NCI-H128 (cell line): ENCODE results near the gene UBR3.
"Not testable (repeated sequence)": the region's sequence is repeated elsewhere in the genome, so short reads cannot be mapped to it uniquely, and the experiment has no call there.

Experiments
- DNase-seq: peaks from one replicate; lab custom pipeline; 2025; ENCODE audit not compliant: unreplicated experiment; lab: John Stamatoyannopoulos, UW

Gene UBR3

GRCh38 chr2:169827272-169828140 is at the start of gene UBR3:
Gene UBR3 (plus strand): TSS chr2:169827454. CDS start chr2:169827508, 54 bp downstream.
- DNase-seq = peak; percentile 67

- DNase-seq = no peak
These were observed 48.8 kb upstream of the UBR3 start for GRCh38 chr2:169778446-169778845.

GRCh38 chr2:169781249-169782013 is 45.8 kb upstream of the UBR3 start:
- no peak for DNase-seq

- DNase-seq = no peak
These were observed 44.7 kb upstream of the UBR3 start for GRCh38 chr2:169782513-169782912.

- no peak for DNase-seq
These were observed 36.7 kb upstream of the UBR3 start for GRCh38 chr2:169790581-169790980.

- DNase-seq = no peak
These were observed 32.1 kb upstream of the UBR3 start for GRCh38 chr2:169795181-169795580.

- DNase-seq = no peak
These were observed 30.8 kb upstream of the UBR3 start for GRCh38 chr2:169796441-169796840.

- DNase-seq = no peak
These were observed 29.7 kb upstream of the UBR3 start for GRCh38 chr2:169797601-169798000.

GRCh38 chr2:169798397-169798717 is 28.9 kb upstream of the UBR3 start:
- DNase-seq = no peak

GRCh38 chr2:169798718-169799592 is 28.3 kb upstream of the UBR3 start, which contains the start of gene SSB:
Gene SSB (plus strand): TSS chr2:169798871. CDS start chr2:169800961, 2,090 bp downstream.
- DNase-seq = peak; percentile 71

GRCh38 chr2:169803480-169803879 is 23.8 kb upstream of the UBR3 start:
- no peak for DNase-seq

GRCh38 chr2:169806586-169806985 is 20.7 kb upstream of the UBR3 start:
- DNase-seq = no peak

- no peak for DNase-seq
These were observed 19.0 kb upstream of the UBR3 start for GRCh38 chr2:169808221-169808620.

GRCh38 chr2:169815849-169816248 is 11.4 kb upstream of the UBR3 start:
- no peak for DNase-seq

- not testable (repeated sequence) for DNase-seq
These were observed 10.3 kb upstream of the UBR3 start for GRCh38 chr2:169816961-169817360.

GRCh38 chr2:169817369-169817768 is 9.9 kb upstream of the UBR3 start:
- not testable (repeated sequence) for DNase-seq

GRCh38 chr2:169818241-169818640 is 9.0 kb upstream of the UBR3 start:
- DNase-seq = no peak

GRCh38 chr2:169819106-169819505 is 8.1 kb upstream of the UBR3 start:
- DNase-seq = no peak

- not testable (repeated sequence) for DNase-seq
These were observed 7.2 kb upstream of the UBR3 start for GRCh38 chr2:169820101-169820500.

GRCh38 chr2:169822036-169822435 is 5.2 kb upstream of the UBR3 start:
- DNase-seq = no peak

- DNase-seq = no peak
These were observed 4.4 kb upstream of the UBR3 start for GRCh38 chr2:169822785-169823392.
